MM.1S (cell line): ENCODE data around the gene CCDC190.

Experiments used
- DNase-seq: peaks from one replicate; pipeline ENCODE4 v3.0.0-alpha.2; 2015
- H2AFZ ChIP-seq: fragments of 300-600 bp; sonication (generic); 2 replicates; pipeline ENCODE4 v1.6.0; 2016; ENCODE audit warnings: antibody characterized with exemption, low read length
- H3F3A ChIP-seq: fragments of 300-600 bp; sonication (generic); 2 replicates; pipeline ENCODE4 v1.6.1; 2016; ENCODE audit warnings: mild to moderate bottlenecking, antibody characterized with exemption, low read length, moderate library complexity, mixed read lengths; ENCODE audit not compliant: insufficient read depth
- H3K27ac ChIP-seq: fragments of 300-600 bp; sonication (generic); 2 replicates; pipeline ENCODE4 v1.5.1; 2016; ENCODE audit warnings: mild to moderate bottlenecking, low read length
- H3K27me3 ChIP-seq: fragments of 300-600 bp; sonication (generic); replicated peaks from 2 replicates; pipeline ENCODE4 v1.6.0; 2016; ENCODE audit warnings: low read length; ENCODE audit not compliant: insufficient read depth
- H3K36me3 ChIP-seq: fragments of 300-600 bp; sonication (generic); replicated peaks from 2 replicates; pipeline ENCODE4 v1.6.1; 2016; ENCODE audit warnings: mild to moderate bottlenecking, low read length, mixed read lengths; ENCODE audit not compliant: insufficient read depth
- H3K4me1 ChIP-seq: fragments of 300-600 bp; sonication (generic); 2 replicates; pipeline ENCODE4 v1.6.1; 2016; ENCODE audit warnings: low read length, mixed read lengths
- H3K4me2 ChIP-seq: fragments of 300-600 bp; sonication (generic); 2 replicates; pipeline ENCODE4 v1.6.0; 2016; ENCODE audit warnings: low read depth, low read length
- H3K4me3 ChIP-seq: fragments of 300-600 bp; sonication (generic); 2 replicates; pipeline ENCODE4 v1.5.1; 2016; ENCODE audit warnings: low read length, mixed read lengths
- H3K79me2 ChIP-seq: fragments of 300-600 bp; sonication (generic); 2 replicates; pipeline ENCODE4 v1.6.1; 2016; ENCODE audit warnings: mixed run types, low read length, mixed read lengths
- H3K9ac ChIP-seq: fragments of 300-600 bp; sonication (generic); 2 replicates; pipeline ENCODE4 v1.6.1; 2016; ENCODE audit warnings: low read length, mixed read lengths
- H3K9me2 ChIP-seq: fragments of 300-600 bp; sonication (generic); replicated peaks from 2 replicates; pipeline ENCODE4 v1.6.1; 2016; ENCODE audit warnings: mild to moderate bottlenecking, low read length, mixed read lengths; ENCODE audit not compliant: insufficient read depth
- H3K9me3 ChIP-seq: fragments of 300-600 bp; sonication (generic); replicated peaks from 2 replicates; pipeline ENCODE4 v1.6.1; 2016; ENCODE audit warnings: mild to moderate bottlenecking, low read length, mixed read lengths; ENCODE audit not compliant: insufficient read depth
- H4K20me1 ChIP-seq: fragments of 300-600 bp; sonication (generic); 2 replicates; pipeline ENCODE4 v1.6.1; 2016; ENCODE audit warnings: mild to moderate bottlenecking, low read length, moderate library complexity, mixed read lengths; ENCODE audit not compliant: insufficient read depth
- EZH2 ChIP-seq: fragments of 300-600 bp; sonication (generic); optimal IDR thresholded peaks from 2 replicates; pipeline ENCODE3; 2017; ENCODE audit warnings: low read depth, mild to moderate bottlenecking, antibody characterized with exemption, low read length, mixed read lengths
- EZH2phosphoT487 ChIP-seq: fragments of 300-600 bp; sonication (generic); IDR thresholded peaks from 2 replicates; pipeline ENCODE4 v1.6.1; 2018; ENCODE audit warnings: antibody characterized with exemption, low read length
- TF ChIP-seq, protein P1 (sequence below): fragments of 300-600 bp; sonication (generic); IDR thresholded peaks from 2 replicates; pipeline ENCODE4 v1.5.1; 2016; ENCODE audit warnings: antibody characterized with exemption, low read length, mixed read lengths

CCDC190 gene

DNA sequence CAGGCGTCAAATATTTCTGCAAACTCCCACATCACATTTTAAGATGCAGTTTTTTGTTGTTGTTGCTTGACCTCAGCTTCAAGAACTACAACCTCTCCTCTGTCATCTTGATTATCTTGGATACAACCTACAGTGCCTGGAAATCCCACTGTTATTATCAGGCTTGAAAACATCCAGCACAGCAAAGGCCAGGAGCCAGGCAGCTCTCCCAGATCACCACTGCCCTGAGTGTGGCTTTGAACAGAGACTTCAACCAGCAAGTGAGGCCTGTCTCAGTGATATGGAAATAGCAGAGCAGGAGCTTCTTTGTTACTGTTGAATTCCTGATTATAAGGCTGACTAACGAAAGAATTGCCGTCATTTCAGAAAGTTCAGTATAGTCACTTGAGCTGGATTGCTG, 28.5 kb downstream of the CCDC190 start:
- H3K4me1 ChIP-seq: peaks cover 38% of the 10 kb centered on the region
- peaks cover 37% of the 10 kb centered on the region for H3F3A ChIP-seq
- H3K9ac ChIP-seq: no peak overlapping the region
- H3K9me2 ChIP-seq: no peaks in the 10 kb centered on the region
- H3K36me3 ChIP-seq: no peaks in the 10 kb centered on the region
- no peaks in the 10 kb centered on the region for H3K79me2 ChIP-seq
- no peak overlapping the region for H3K4me2 ChIP-seq
- no peaks in the 10 kb centered on the region for H4K20me1 ChIP-seq
- DNase-seq: no peak
- no peaks in the 10 kb centered on the region for H3K9me3 ChIP-seq
- TF ChIP-seq, protein P1, sequence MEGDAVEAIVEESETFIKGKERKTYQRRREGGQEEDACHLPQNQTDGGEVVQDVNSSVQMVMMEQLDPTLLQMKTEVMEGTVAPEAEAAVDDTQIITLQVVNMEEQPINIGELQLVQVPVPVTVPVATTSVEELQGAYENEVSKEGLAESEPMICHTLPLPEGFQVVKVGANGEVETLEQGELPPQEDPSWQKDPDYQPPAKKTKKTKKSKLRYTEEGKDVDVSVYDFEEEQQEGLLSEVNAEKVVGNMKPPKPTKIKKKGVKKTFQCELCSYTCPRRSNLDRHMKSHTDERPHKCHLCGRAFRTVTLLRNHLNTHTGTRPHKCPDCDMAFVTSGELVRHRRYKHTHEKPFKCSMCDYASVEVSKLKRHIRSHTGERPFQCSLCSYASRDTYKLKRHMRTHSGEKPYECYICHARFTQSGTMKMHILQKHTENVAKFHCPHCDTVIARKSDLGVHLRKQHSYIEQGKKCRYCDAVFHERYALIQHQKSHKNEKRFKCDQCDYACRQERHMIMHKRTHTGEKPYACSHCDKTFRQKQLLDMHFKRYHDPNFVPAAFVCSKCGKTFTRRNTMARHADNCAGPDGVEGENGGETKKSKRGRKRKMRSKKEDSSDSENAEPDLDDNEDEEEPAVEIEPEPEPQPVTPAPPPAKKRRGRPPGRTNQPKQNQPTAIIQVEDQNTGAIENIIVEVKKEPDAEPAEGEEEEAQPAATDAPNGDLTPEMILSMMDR: no peak
- TF ChIP-seq EZH2 (no peak), EZH2phosphoT487 (no peak)
- no peak overlapping the region for H3K27ac ChIP-seq
- no peaks in the 10 kb centered on the region for H3K27me3 ChIP-seq
- no peak overlapping the region for H3K4me3 ChIP-seq
- H2AFZ ChIP-seq: no peak overlapping the region

DNA sequence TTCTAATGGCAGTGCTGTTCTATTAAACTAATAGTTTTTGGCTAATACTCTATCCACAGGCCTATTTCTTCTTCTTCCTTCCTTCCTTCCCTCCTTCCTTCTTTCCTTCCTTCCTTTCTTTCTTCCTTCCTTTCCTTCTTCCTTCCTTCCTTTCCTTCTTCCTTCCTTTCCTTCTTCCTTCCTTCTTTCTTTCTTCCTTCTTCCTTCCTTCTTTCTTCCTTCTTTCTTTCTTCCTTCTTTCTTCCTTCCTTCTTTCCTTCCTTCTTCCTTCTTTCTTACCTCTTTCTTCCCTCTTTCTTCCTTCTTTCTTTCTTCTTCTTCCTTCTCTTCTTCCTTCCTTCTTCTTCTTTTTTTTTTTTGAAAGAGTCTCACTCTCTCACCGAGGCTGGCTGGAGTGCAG, 31.7 kb downstream of the CCDC190 start:
- TF ChIP-seq EZH2 (no peak), EZH2phosphoT487 (no peak)
- TF ChIP-seq, protein P1: no peak
- no peak overlapping the region for H3K9ac ChIP-seq
- H3K9me2 ChIP-seq: no peaks in the 10 kb centered on the region
- no peak overlapping the region for H3K4me3 ChIP-seq
- H3K9me3 ChIP-seq: no peaks in the 10 kb centered on the region
- H3K27ac ChIP-seq: no peak overlapping the region
- no peak overlapping the region for H2AFZ ChIP-seq
- H4K20me1 ChIP-seq: no peaks in the 10 kb centered on the region
- no peak overlapping the region for H3K4me2 ChIP-seq
- no peaks in the 10 kb centered on the region for H3K79me2 ChIP-seq
- no peaks in the 10 kb centered on the region for H3K36me3 ChIP-seq
- H3K27me3 ChIP-seq: no peaks in the 10 kb centered on the region
- peaks cover 8% of the 10 kb centered on the region for H3K4me1 ChIP-seq
- peaks cover 5% of the 10 kb centered on the region for H3F3A ChIP-seq
- no peak for DNase-seq

DNA sequence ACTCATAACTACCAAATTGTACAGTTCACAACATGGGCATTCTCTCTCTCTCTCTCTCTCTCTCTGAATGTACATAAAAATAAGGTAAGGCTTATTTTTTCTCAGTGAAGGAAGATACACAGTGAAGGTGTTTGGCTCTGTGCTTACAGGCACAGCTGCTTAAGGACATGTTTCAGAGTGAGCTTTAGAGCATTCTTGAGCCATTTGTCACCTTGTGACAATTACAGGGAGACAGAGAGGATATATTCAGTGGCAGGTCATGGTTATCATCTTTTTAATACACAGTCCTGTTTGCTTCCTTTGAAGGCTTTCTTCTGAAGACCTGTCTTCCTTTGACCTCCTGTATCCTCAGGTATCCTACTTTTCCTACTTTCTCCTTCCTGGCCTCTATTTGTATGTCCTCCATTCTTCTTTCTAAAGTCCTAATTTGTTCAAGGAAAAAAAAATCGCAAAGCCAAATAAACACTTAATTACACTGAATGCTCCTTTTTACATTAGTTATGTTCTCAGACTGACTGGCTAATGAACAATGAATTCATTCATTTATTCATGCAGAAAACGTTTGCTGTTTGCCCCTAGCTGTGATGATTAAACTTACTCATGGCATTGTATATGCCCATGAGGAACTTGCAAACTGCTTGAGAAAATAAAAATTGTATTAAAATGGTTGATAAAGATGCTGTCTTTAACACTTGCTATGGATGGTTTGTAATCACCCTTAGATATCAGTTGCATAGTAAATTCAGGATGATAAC, 37.0 kb downstream of the CCDC190 start:
- Histone ChIP-seq H3K27me3 (no peaks in the 10 kb centered on the region), H3K4me2 (no peak overlapping the region), H3K9me3 (no peaks in the 10 kb centered on the region), H4K20me1 (no peaks in the 10 kb centered on the region), H3F3A (no peaks in the 10 kb centered on the region), H3K79me2 (no peaks in the 10 kb centered on the region), H3K36me3 (no peaks in the 10 kb centered on the region), H3K27ac (no peak overlapping the region), H3K4me1 (no peaks in the 10 kb centered on the region), H2AFZ (no peak overlapping the region), H3K9me2 (no peaks in the 10 kb centered on the region), H3K4me3 (no peak overlapping the region), H3K9ac (no peak overlapping the region)
- TF ChIP-seq EZH2phosphoT487: no peak
- TF ChIP-seq, protein P1: no peak
- TF ChIP-seq EZH2: no peak
- DNase-seq: no peak
